ENCODE measurements around the gene DNM3.

Gene DNM3

DNA sequence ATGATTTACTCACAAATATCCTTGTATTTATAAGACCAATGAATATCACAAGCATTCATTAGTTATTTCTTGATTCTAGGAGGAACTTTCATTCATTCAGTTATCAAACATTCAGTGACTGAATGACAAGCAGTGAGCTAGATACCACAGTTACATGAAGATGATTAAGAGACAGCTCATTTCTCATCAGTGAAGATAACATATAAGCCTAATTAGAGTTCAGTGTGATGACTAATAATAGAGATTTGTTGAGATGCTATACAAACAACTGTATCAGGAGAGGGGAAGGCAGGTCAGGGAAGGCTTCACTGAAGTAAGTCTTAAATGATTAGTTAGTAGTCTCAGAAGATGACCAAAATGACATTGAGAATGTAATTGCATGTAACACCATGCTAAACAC, 564.6 kb downstream of the DNM3 start:
- in situ Hi-C loops (cut with MboI; ENCODE audit: low pct_unique_long_range_greater_than_20kb, low sequenced_read_pairs, unreplicated experiment), result loop anchor here (25.0 kb wide), 1 partner anchor 594 kb away; no protein-coding TSS in a partner anchor

DNA sequence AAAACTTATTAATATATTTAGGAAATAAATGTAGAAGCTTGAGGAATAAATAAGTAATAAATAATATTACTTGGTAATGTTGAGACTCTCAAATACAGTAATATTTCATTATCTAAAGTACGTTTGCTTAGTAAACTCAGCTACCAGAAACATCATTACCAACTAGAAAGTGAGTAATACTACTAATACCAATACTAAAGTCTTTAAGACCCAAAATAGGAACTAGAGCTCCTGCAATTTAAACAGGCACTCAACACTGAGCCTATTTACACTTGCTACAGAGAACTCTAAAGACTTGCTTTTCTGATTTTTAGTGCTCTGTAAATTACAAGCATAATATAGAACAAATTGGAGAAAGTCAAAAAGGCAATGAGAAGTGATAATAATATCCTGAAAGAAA, 565.7 kb downstream of the DNM3 start:
- DNase-seq (ENCODE audit: low spot score), result no peak
- TF ChIP-seq, protein P1, sequence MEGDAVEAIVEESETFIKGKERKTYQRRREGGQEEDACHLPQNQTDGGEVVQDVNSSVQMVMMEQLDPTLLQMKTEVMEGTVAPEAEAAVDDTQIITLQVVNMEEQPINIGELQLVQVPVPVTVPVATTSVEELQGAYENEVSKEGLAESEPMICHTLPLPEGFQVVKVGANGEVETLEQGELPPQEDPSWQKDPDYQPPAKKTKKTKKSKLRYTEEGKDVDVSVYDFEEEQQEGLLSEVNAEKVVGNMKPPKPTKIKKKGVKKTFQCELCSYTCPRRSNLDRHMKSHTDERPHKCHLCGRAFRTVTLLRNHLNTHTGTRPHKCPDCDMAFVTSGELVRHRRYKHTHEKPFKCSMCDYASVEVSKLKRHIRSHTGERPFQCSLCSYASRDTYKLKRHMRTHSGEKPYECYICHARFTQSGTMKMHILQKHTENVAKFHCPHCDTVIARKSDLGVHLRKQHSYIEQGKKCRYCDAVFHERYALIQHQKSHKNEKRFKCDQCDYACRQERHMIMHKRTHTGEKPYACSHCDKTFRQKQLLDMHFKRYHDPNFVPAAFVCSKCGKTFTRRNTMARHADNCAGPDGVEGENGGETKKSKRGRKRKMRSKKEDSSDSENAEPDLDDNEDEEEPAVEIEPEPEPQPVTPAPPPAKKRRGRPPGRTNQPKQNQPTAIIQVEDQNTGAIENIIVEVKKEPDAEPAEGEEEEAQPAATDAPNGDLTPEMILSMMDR (IDR thresholded peaks at IDR 0.05; ENCODE audit: extremely low read depth, insufficient read depth, missing control alignments), result no peak
- in situ Hi-C loops (cut with MboI; ENCODE audit: low pct_unique_long_range_greater_than_20kb, low sequenced_read_pairs, unreplicated experiment), result loop anchor here (25.0 kb wide), 1 partner anchor 595 kb away; no protein-coding TSS in a partner anchor

More for the DNA sequence above, 564.6 kb downstream of the DNM3 start:
- TF ChIP-seq, protein P1 (IDR thresholded peaks at IDR 0.05; ENCODE audit: extremely low read depth, insufficient read depth, missing control alignments), result no peak
- DNase-seq (ENCODE audit: low spot score), result no peak

DNA sequence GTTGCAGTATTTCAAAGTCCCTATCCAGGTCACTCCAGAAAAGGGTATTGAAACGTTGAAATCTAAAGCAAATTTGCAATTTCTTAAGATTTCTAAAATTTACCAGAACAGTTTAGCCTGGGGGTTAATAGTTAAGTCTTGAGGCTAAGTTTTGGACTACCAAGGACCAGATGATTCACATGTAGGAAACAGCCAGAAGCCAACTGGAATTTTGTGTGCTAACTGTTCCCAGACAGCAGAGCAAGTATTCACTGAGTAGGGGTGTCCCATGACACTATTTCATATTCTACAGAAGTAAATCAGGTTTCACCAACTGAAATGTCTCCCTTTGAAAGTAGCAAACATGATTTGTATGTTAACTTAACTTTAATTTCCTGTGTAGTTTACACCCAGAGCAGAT, 567.7 kb downstream of the DNM3 start:
- no peak for DNase-seq (ENCODE audit: low spot score)
- in situ Hi-C loops (cut with MboI; ENCODE audit: low pct_unique_long_range_greater_than_20kb, low sequenced_read_pairs, unreplicated experiment), result loop anchor here (25.0 kb wide), 1 partner anchor 597 kb away; no protein-coding TSS in a partner anchor
- TF ChIP-seq, protein P1 (IDR thresholded peaks at IDR 0.05; ENCODE audit: extremely low read depth, insufficient read depth, missing control alignments), result no peak

DNA sequence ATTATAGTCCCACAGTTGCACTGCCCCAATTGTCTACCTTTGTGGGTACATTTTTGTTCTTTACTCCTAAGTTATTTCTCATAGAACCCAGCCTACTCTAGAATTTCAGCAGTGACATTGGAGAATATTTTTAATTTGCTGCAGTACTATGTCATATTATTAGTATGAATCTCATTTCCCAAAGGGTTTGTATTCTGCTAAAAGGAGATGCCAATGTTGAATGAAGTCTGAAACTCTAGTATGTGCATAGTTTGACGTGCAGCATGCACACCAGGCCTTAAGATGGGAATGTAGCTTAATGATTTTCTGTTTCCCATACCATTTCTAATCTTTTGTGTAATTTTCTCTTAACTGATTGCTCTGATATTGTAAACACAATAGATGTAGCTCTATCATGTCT, 568.7 kb downstream of the DNM3 start:
- TF ChIP-seq, protein P1 (IDR thresholded peaks at IDR 0.05; ENCODE audit: extremely low read depth, insufficient read depth, missing control alignments), result no peak
- no peak for DNase-seq (ENCODE audit: low spot score)
- in situ Hi-C loops (cut with MboI; ENCODE audit: low pct_unique_long_range_greater_than_20kb, low sequenced_read_pairs, unreplicated experiment), result loop anchor here (25.0 kb wide), 1 partner anchor 598 kb away; no protein-coding TSS in a partner anchor

DNA sequence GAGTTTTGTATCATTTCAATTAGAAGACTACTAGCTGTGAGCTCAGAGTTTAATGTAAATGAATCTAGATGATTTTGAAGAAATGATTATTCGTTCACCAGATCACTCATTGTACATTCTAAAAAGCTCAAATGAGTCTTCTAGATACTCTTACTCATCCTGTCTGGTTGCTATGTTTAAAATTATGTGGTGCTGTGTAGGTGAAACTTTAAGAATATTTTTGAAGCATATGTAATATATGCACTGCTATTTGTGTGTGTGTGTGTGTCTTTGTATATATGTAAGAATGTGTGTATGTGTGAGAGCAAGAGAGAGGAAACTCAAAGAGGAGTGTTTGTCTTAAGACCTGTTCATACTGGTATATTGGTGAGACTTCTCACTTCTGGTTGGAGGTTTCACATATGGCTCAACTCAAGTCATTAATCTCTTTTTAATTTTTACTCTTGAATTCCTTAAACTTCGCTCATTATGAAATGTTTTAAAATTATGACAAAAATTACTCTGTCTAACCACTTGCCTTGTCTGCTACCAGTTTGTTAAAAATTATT, 570.6 kb downstream of the DNM3 start:
- TF ChIP-seq, protein P1 (IDR thresholded peaks at IDR 0.05; ENCODE audit: extremely low read depth, insufficient read depth, missing control alignments), result no peak
- no peak for DNase-seq (ENCODE audit: low spot score)
- in situ Hi-C loops (cut with MboI; ENCODE audit: low pct_unique_long_range_greater_than_20kb, low sequenced_read_pairs, unreplicated experiment), result loop anchor here (25.0 kb wide), 1 partner anchor 600 kb away; no protein-coding TSS in a partner anchor

DNA sequence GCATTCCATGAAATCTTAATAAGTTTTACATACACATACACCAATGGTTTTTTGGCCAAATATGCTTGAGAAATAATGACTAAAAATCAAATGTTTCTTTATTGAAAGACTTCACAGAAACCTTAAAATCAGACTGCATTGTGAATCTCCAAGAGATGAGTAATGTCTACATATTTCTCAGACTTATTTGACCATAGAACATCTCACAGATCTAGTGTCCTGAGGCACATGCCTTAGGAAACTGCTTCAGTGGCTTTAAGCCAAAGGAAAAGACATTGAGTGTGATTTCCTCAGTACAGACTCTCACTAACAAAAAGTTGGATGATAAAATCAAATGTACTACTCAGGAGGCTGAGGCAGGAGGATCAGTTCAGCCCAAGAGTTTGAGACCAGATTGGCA, 573.0 kb downstream of the DNM3 start:
- no peak for DNase-seq (ENCODE audit: low spot score)
- in situ Hi-C loops (cut with MboI; ENCODE audit: low pct_unique_long_range_greater_than_20kb, low sequenced_read_pairs, unreplicated experiment), result loop anchor here (25.0 kb wide), 1 partner anchor 602 kb away; no protein-coding TSS in a partner anchor
- TF ChIP-seq, protein P1 (IDR thresholded peaks at IDR 0.05; ENCODE audit: extremely low read depth, insufficient read depth, missing control alignments), result no peak

Data from GM13977 (cell line).